Measurements from ENCODE around the gene GCFC2. TPM values are rescaled to one million over a fixed set of nuclear protein-coding genes. Genes with fewer than 3 reads are reported as not detected.

GCFC2 gene
- total RNA-seq, 2 donors from 2014 or later: 14.6 to 38.9 TPM

GRCh38 chr2:75627902-75628504 lies 82.7 kb downstream of the GCFC2 start:
- intact Hi-C loops (cut with DNase I): no loop called here
- Histone ChIP-seq H3K4me3 (no peak overlapping the region), H3K27me3 (replicated peaks; ENCODE audit: insufficient read depth) (no peaks in the 10 kb centered on the region), H3K36me3 (no peaks in the 10 kb centered on the region), H3K27ac (no peak overlapping the region), H3K4me1 (replicated peaks) (no peaks in the 10 kb centered on the region), H3K9me3 (no peaks in the 10 kb centered on the region)
- TF ChIP-seq POLR2AphosphoS5 (IDR thresholded peaks at IDR 0.05) (no peak), POLR2A (IDR thresholded peaks at IDR 0.05) (no peak), CTCF (IDR thresholded peaks at IDR 0.05) (peak; percentile 23 to 76 (median 63))
- DNase-seq (ENCODE audit: low spot score): peak; percentile 41
- WGBS: 0% methylated on average over 4 of the region's 4 CpGs

GRCh38 chr2:75622929-75623328 lies 87.8 kb downstream of the GCFC2 start:
- Histone ChIP-seq H3K4me1 (replicated peaks) (no peaks in the 10 kb centered on the region), H3K4me3 (no peak overlapping the region), H3K36me3 (no peaks in the 10 kb centered on the region), H3K27me3 (replicated peaks; ENCODE audit: insufficient read depth) (no peaks in the 10 kb centered on the region), H3K27ac (no peak overlapping the region), H3K9me3 (no peaks in the 10 kb centered on the region)
- DNase-seq (ENCODE audit: low spot score): no peak
- TF ChIP-seq POLR2AphosphoS5 (IDR thresholded peaks at IDR 0.05) (no peak), POLR2A (IDR thresholded peaks at IDR 0.05) (no peak), CTCF (IDR thresholded peaks at IDR 0.05) (no peak)
- intact Hi-C loops (cut with DNase I): no loop called here
- 85% methylated on average over 3 of the region's 3 CpGs for whole genome bisulfite sequencing

GRCh38 chr2:75622500-75622899 lies 88.2 kb downstream of the GCFC2 start:
- no peaks in the 10 kb centered on the region for H3K36me3 ChIP-seq
- no peaks in the 10 kb centered on the region for H3K9me3 ChIP-seq
- DNase-seq (ENCODE audit: low spot score): no peak
- H3K27ac ChIP-seq: no peak overlapping the region
- H3K4me3 ChIP-seq: no peak overlapping the region
- H3K27me3 ChIP-seq (replicated peaks; ENCODE audit: insufficient read depth): no peaks in the 10 kb centered on the region
- TF ChIP-seq CTCF (IDR thresholded peaks at IDR 0.05) (no peak), POLR2AphosphoS5 (IDR thresholded peaks at IDR 0.05) (no peak)
- no peaks in the 10 kb centered on the region for H3K4me1 ChIP-seq (replicated peaks)
- 38% methylated on average over 2 of the region's 2 CpGs for WGBS
- intact Hi-C loops (cut with DNase I): no loop called here

- WGBS: 79% methylated on average over 4 of the region's 4 CpGs
- H3K27ac ChIP-seq: no peak overlapping the region
- no peaks in the 10 kb centered on the region for H3K36me3 ChIP-seq
- H3K9me3 ChIP-seq: no peaks in the 10 kb centered on the region
- intact Hi-C loops (cut with DNase I): no loop called here
- no peaks in the 10 kb centered on the region for H3K27me3 ChIP-seq (replicated peaks; ENCODE audit: insufficient read depth)
- TF ChIP-seq POLR2AphosphoS5 (IDR thresholded peaks at IDR 0.05) (no peak), POLR2A (IDR thresholded peaks at IDR 0.05) (no peak)
- no peak overlapping the region for H3K4me3 ChIP-seq
- no peaks in the 10 kb centered on the region for H3K4me1 ChIP-seq (replicated peaks)
- no peak for DNase-seq (ENCODE audit: low spot score)
Measured at GRCh38 chr2:75621228-75621627, 89.5 kb downstream of the GCFC2 start.

GRCh38 chr2:75619956-75620740 lies 90.6 kb downstream of the GCFC2 start:
- Histone ChIP-seq H3K36me3 (no peaks in the 10 kb centered on the region), H3K9me3 (no peaks in the 10 kb centered on the region), H3K4me3 (no peak overlapping the region), H3K27me3 (replicated peaks; ENCODE audit: insufficient read depth) (no peaks in the 10 kb centered on the region), H3K4me1 (replicated peaks) (no peaks in the 10 kb centered on the region), H3K27ac (no peak overlapping the region)
- no peak for TF ChIP-seq POLR2AphosphoS5 (IDR thresholded peaks at IDR 0.05)
- no peak for TF ChIP-seq CTCF (IDR thresholded peaks at IDR 0.05)
- TF ChIP-seq POLR2A (IDR thresholded peaks at IDR 0.05): no peak
- no peak for DNase-seq (ENCODE audit: low spot score)
- WGBS: 55% methylated on average over 4 of the region's 4 CpGs
- intact Hi-C loops (cut with DNase I): no loop called here
